Activated CD4-positive, alpha-beta T cell treated with anti-CD3 and anti-CD28 coated beads for 4 hours (primary cell): Measurements from ENCODE around the gene WDR31.
"Not testable (repeated sequence)": the region's sequence is repeated elsewhere in the genome, so short reads cannot be mapped to it uniquely, and the experiment has no call there.

Experiments
- DNase-seq, 2 donors: peaks; one replicate each; pipeline ENCODE4 v3.0.0-alpha.2; 2020

The WDR31 gene

GRCh38 chr9:113368348-113368981 is 28.4 kb upstream of the WDR31 start:
- no peak for DNase-seq

- DNase-seq: not testable (repeated sequence)
Observed at GRCh38 chr9:113365652-113366051, 25.6 kb upstream of the WDR31 start.

- no peak for DNase-seq
Observed at GRCh38 chr9:113364951-113365350, 24.9 kb upstream of the WDR31 start.

DNA sequence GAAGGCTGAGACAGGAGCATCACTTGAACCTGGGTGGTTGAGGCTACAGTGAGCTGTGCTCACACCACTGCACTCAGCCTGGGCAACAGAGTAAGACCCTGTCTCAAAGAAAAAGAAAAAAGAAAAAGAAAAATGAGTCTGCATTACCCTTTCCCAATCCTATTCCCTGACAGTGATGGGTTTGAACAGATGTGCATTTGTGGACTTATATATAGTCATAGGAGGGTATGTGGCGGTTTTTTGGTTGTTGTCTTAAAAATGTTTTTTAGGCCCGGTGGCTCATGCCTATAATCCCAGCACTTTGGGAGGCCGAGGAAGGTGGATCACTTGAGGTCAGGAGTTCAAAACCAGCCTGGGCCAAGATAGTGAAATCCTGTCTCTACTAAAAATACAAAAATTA is 23.3 kb upstream of the WDR31 start:
- no peak for DNase-seq

DNA sequence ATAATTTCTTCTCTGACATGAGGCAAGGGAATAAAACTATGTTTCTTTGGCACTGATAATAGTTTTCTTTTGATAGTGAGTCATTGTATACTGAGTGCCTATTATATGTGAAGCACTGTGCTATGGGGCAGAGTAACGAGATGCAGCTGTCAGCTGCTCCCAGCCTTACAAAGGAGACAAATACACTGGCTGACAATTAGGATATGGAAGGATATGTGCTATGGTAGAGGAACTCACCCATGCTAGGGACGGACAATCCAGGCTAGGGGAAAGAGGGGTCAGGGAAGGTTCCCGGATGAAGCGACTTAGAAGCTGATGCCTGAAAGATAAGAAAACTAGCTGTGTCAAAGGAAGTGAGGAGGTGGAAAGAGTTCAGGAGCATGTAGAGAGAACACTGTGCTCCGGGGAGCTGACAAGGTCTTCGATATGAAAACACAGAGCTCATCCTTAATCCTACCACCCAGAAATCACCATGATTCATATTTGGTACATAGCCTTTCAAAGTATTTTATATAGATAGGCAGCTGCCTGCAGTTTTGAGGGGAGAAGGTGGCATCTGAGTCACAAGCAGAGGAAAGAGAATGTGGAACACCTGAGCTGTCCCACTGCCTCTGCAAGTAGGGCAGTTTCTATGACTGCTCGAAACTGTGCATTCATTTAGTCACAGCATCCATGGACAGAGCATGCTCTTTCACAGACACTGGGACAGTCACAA is 21.4 kb upstream of the WDR31 start:
- DNase-seq: no peak

- no peak for DNase-seq
Observed at GRCh38 chr9:113360242-113360842, 20.3 kb upstream of the WDR31 start.

DNA sequence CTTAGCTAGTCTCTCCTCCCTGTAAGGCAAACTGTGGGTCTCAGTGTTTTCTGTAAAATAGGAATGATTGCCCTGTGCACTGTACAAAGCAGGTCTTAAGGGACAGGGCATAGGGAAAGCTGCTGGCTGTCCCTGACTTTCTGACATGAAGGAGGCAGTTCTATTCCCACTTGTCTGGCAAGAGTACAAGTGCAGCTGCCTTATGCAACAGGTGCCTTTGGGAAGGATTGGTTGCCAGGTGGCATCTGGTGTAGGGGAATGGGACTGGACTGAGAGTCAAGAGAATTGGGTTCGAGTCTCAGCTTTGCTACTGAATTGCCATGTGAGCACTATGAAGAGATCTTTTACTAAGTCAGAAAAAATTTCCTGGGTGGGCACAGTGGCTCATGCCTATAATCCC is 19.3 kb upstream of the WDR31 start:
- no peak for DNase-seq

DNA sequence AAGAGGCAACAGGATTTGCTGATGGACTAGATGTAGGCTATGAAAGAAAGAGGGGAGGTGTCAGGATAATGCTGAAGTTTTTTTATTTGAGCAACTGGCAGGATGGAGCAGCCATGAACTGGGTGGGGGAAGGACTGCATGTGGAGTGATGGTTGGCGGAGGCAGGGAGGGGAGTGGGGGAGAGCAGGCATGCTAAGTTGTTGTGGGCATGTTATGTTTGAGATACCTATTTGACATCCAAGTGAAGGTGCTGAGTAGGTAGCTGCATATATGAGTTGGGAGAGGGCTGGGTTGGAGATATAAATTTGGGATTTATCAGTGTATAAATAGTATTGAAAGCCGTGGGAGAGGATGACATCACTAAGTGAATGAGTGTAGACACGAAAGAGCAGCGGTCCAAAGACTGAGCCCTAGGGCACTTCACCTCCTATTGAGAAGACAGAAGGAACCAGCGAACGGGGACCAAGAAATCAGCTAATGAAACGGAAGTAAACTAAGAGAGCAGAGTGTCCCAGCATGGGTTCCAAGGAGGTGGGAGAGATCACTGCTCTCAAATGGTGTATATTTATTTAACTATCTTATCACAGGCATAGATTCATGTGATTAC is 16.7 kb upstream of the WDR31 start:
- DNase-seq: no peak

DNA sequence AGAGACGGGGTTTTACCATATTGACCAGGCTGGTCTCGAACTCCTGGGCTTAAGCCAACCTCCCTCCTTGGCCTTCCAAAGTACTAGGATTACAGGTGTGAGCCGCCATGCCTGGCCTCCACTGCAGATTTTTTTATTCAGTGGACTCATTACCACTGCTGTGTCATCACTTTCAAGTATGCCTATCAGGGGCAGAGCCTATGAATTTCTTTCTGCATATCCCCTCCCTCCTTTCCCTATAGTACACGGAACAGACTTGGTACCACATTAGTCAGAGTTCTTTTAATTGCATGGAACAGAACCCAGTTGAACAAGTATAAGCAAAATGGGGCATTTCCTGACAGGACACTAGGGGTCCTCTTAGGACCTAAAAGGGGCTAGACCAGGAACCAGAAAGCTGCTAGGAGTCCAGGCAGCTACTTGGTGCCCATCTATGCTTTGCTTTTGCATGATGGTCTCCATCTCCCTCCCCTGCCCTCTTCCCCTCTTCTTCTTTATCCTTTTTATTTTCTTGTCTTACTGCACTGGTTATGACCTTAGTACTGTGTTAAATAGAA is 15.0 kb upstream of the WDR31 start:
- no peak for DNase-seq

GRCh38 chr9:113352411-113352810 is 12.3 kb upstream of the WDR31 start:
- DNase-seq: no peak

DNA sequence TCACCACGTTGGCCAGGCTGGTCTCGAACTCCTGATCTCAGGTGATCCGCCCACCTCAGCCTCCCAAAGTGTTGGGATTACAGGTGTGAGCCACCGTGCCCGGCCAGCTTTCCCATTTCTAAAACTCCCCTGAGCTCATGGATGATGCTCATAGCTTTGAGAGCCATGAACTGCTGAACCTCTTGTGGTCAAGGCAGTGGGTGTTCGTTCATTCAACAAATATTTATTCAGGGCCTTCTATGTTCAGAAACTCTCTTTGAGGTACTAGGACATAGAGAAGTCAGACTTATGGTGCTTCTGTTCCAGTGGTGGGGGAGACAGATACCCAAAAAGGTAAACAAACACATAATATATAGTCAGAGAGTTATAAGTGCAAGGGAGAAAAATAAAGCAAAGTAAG is 11.9 kb upstream of the WDR31 start:
- no peak for DNase-seq

GRCh38 chr9:113350937-113351336 is 10.9 kb upstream of the WDR31 start:
- DNase-seq: peak; percentile 19 to 22

GRCh38 chr9:113350107-113350661 is 10.1 kb upstream of the WDR31 start:
- DNase-seq: no peak

GRCh38 chr9:113349445-113350094 is 9.5 kb upstream of the WDR31 start, which contains the start of gene BSPRY:
Gene BSPRY, plus strand, starts transcription at chr9:113349541. Its CDS starts 39 bp downstream, at chr9:113349580.
- peak in 1 of 2 donors; percentile 15 for DNase-seq

DNA sequence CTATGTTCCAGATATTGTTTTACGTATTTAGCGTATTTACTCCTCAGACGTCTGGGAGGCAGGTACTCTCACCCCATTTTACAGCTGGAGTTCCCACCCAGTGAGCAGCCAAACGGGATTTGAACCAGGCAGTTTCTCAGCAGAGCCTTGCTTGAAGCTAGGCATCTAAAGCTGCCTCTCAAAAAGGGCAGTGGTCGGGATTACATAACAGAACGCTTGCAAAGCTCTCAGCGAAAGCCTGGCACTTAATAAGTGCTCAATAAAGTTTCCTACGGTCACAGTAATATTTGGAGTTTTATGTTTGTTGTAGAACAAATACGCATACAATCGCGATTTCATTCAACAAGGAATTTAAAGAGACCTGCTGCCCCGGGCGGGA is 9.0 kb upstream of the WDR31 start:
- DNase-seq: no peak

DNA sequence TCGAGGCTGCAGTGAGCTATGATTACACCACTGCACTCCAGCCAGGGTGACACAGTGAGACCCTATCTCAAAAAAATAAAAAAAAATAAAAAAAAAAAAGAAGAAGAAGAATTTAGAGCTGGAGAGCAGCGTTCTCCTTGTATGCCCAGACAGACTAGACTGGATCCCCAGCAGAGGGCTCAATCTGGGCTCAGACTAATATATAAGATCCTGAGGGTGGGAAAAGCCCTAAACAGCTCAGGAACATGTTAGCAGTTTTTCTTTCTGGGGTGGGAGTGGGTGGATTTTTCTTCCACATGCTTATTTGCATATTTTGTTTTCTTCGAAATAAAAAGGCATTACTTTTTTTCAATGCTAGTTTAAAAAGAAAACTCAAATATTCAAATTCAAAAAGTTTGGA is 8.4 kb upstream of the WDR31 start:
- no peak for DNase-seq

DNA sequence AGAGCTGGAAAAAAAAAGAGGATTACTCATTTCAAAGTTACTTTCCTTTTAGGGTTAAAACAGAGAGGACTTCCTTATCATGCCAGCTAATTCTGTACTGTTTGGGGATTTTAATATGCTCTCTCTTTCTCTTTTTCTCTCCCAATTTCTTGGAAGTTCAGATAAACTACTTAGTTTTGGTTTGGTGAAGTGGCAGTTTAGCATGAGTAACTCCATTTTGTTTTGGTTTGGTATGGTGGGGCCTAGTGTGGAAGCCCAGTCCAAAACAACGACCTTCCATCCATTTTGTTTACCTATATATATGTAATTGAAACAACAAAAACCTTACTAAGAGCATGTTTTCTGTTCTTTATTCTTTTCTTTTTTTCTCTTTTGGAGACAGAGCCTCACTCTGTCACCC is 5.6 kb upstream of the WDR31 start:
- DNase-seq: no peak

GRCh38 chr9:113345190-113345589 is 5.1 kb upstream of the WDR31 start:
- DNase-seq: no peak

DNA sequence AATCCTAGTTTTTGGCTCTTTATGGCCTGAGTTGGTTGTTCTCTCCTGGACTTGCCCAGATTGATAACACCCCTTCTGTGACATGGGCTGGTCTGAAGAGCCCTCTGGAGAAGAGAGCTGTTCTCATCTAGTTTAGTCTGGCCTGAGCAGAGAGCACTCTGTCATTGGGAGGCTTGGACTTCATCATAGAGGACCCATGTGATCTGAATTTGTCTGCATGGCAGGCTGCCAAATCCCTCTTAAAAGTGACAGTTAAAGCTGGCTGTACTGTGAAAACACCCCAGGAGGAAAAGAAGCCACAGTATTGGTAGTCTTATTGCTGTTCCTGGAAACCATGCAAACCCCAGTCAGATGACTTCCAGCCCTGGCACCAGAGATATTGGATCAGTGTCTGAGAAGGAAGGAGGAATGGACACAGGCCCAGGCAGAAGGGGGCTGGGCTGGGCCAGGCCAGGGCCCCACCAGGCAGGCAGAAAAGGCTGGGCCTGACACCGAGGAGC is 3.7 kb upstream of the WDR31 start:
- DNase-seq: no peak

- no peak for DNase-seq
Observed at GRCh38 chr9:113341712-113342410, 1.8 kb upstream of the WDR31 start.

DNA sequence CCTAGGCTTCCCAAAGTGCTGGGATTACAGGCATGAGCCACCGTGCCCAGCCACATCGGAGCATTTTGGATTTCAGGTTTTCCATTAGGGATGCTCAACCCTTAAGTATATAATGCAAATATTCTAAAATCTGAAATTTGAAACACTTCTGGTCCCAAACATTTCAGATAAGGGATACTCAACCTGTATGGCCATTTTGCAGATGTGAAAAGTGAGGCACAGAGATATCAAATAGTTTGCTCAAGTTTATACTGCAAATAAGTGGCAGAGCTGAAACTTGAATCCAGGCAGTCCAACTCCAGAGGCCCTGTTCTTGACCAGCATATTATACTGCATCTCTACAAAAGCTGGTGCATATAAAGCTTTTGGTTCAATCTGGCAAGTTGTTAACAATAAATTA is 2.4 kb downstream of the WDR31 start:
- no peak for DNase-seq

DNA sequence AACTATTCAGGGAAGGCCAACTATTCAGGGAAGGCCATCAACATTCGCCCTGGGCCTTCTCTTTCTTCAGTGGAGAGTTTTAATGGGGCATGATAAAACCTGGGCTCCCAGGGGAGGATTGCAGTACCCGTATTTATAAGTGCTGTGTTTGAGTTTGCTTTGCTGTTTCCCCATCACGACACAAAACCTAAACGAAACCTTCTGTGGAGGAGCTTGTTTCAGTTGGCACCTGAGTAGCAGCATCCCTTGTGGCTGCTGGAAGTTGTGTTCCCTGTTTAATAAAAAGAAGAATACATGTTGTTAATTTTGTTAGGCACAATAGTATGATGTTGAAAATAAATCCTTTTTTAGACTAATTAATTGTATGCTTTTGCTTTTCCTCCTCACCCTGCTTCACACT is 8.3 kb downstream of the WDR31 start:
- no peak for DNase-seq
